Retinal pigment epithelial cell (primary cell): ENCODE results near the gene STX3.

Experiments
- DNase-seq: peaks from one replicate; pipeline ENCODE4 v3.0.0-alpha.2; 2010; ENCODE audit warnings: low read depth
- H3K4me3 ChIP-seq: 2 replicates; pipeline ENCODE4 v1.5.1; 2011; ENCODE audit warnings: mild to moderate bottlenecking, low read length, control low read depth, moderate library complexity
- CTCF ChIP-seq: conservative IDR thresholded peaks from 2 replicates; pipeline ENCODE4 v1.5.1; 2011; ENCODE audit warnings: low read depth, low read length, control low read depth, inconsistent platforms

The STX3 gene

GRCh38 chr11:59730896-59731565, 24.1 kb upstream of the STX3 start:
- no peak for TF ChIP-seq CTCF
- no peak overlapping the region for H3K4me3 ChIP-seq
- DNase-seq = no peak

- no peak for DNase-seq
- no peak for TF ChIP-seq CTCF
- no peak overlapping the region for H3K4me3 ChIP-seq
Measured at GRCh38 chr11:59746111-59746510, 9.1 kb upstream of the STX3 start.

- H3K4me3 ChIP-seq = peak overlapping the region; percentile 74
- TF ChIP-seq CTCF = peak; percentile 88
- DNase-seq = no peak
Measured at GRCh38 chr11:59753650-59754493, 1.3 kb upstream of the STX3 start.

GRCh38 chr11:59754494-59754858, 700 bp upstream of the STX3 start:
- no peak for TF ChIP-seq CTCF
- H3K4me3 ChIP-seq = peak overlapping the region; percentile 74
- DNase-seq = no peak

GRCh38 chr11:59755701-59756557, 753 bp downstream of the STX3 start:
- peak overlapping the region; percentile 74 for H3K4me3 ChIP-seq
- peak; percentile 61 for DNase-seq
- no peak for TF ChIP-seq CTCF

GRCh38 chr11:59756558-59756840, 1.3 kb downstream of the STX3 start:
- DNase-seq = no peak
- H3K4me3 ChIP-seq = peak overlapping the region; percentile 74
- TF ChIP-seq CTCF = no peak
